22Rv1 (cell line): ENCODE data around the gene ENDOD1.

Experiments
- CTCF ChIP-seq: fragments of 450-650 bp; IDR thresholded peaks from 2 replicates; pipeline ENCODE4 v1.5.1; 2017; ENCODE audit warnings: mild to moderate bottlenecking
- ZFX ChIP-seq: fragments of 450-650 bp; IDR thresholded peaks from 2 replicates; pipeline ENCODE4 v1.6.1; 2017; ENCODE audit warnings: antibody characterized with exemption, borderline replicate concordance

GRCh38 chr11:95108671-95109551, 19.3 kb downstream of the ENDOD1 start:
- TF ChIP-seq CTCF (no peak), ZFX (no peak)
